ENCODE measurements around the gene TMPRSS13. TPM values are rescaled to one million over a fixed set of nuclear protein-coding genes. Genes with fewer than 3 reads are reported as not detected.

TMPRSS13 gene
- total RNA-seq, 6 experiments from 2014 or later: 0.09 to 0.61 (median 0.12) TPM; not detected in 3

DNA sequence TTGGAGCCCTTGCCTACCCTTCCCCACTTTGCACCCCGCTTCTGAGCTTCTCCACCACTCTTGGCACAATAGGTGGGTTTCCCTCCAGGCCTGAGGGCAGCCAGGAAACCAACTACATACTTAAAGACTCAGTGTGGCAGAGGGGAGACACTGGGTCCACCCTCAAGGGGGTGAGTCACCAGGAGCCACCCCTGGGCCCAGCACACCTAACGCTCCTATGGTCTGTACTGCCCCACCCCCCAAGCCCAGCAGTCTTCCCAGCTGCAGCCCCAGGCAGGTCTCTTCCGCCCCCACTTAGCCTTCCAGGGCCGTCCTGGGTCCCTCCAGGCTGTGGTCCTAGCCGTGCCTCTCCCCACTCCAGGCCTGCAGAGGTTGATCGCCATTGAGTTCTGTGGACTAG, 3.2 kb upstream of the TMPRSS13 start:
- no peaks in the 10 kb centered on the region for H3K4me1 ChIP-seq
- DNase-seq (peak in 1 of 3 donors; percentile 36), ATAC-seq (no peak)
- no peaks in the 10 kb centered on the region for H3K27me3 ChIP-seq
- no peak overlapping the region for H3K4me3 ChIP-seq
- no peaks in the 10 kb centered on the region for H3K36me3 ChIP-seq
- TF ChIP-seq POLR2A (IDR thresholded peaks at IDR 0.05) (no peak), CTCF (IDR thresholded peaks at IDR 0.05) (no peak)
- 81% methylated on average over 3 of the region's 6 CpGs for WGBS (ENCODE audit: insufficient coverage, low coverage, low lambda C conversion rate, missing lambda C conversion rate)
- intact Hi-C loops (cut with DNase I): no loop called here
- H3K27ac ChIP-seq: no peak overlapping the region
- H3K9me3 ChIP-seq: no peaks in the 10 kb centered on the region

- Histone ChIP-seq H3K4me3 (no peak overlapping the region), H3K9me3 (no peaks in the 10 kb centered on the region), H3K4me1 (no peaks in the 10 kb centered on the region), H3K36me3 (no peaks in the 10 kb centered on the region), H3K27ac (no peak overlapping the region), H3K27me3 (no peaks in the 10 kb centered on the region)
- DNase-seq: no peak
- ATAC-seq: no peak
- 20% methylated on average over 1 of the region's 2 CpGs for WGBS (ENCODE audit: insufficient coverage, low coverage, low lambda C conversion rate, missing lambda C conversion rate)
- intact Hi-C loops (cut with DNase I): no loop called here
- no peak for TF ChIP-seq POLR2A (IDR thresholded peaks at IDR 0.05)
- TF ChIP-seq CTCF (IDR thresholded peaks at IDR 0.05): no peak
Observed at GRCh38 chr11:117931971-117932370, 2.8 kb upstream of the TMPRSS13 start.

GRCh38 chr11:117931331-117931950, 2.2 kb upstream of the TMPRSS13 start:
- intact Hi-C loops (cut with DNase I): no loop called here
- Histone ChIP-seq H3K27me3 (no peaks in the 10 kb centered on the region), H3K36me3 (no peaks in the 10 kb centered on the region), H3K4me3 (no peak overlapping the region), H3K27ac (no peak overlapping the region), H3K4me1 (no peaks in the 10 kb centered on the region), H3K9me3 (no peaks in the 10 kb centered on the region)
- ATAC-seq (peak in 2 of 4 donors; percentile 26 to 37), DNase-seq (no peak)
- no CpG with 5 or more reads among the region's 10 CpGs for WGBS (ENCODE audit: insufficient coverage, low coverage, low lambda C conversion rate, missing lambda C conversion rate)
- TF ChIP-seq POLR2A (IDR thresholded peaks at IDR 0.05): no peak
- no peak for TF ChIP-seq CTCF (IDR thresholded peaks at IDR 0.05)

DNA sequence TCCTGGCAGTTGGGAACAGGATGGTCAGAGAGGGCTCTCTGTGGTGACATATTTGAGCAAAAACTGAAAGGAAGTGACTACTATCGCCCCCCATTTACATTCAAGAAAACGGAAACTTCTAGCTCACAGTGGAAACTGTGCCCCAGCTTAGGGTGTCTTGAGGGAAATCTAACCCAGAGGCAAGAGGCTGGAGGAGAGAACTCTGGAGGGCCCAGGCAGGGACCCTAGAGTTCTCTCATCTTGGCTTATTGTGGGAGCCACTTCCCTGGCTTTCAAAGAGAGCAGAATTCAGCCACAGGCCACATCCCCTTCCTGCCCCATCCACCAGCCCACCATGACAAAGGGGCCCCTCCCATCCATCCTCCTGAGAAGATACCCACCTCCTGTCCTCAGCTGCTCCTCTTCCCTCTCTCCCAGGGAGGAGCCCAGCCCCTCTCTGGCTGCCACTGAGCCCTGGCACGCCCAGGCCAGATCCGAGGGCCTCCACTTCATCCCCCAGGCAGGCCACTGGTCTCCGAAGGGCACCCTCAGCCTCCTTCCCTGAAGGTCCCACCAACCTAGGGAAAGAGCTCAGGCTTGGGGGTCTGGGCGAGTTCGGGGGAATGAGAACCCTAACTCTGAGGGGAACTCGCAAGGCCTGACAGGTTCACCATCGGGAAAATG, 1.6 kb upstream of the TMPRSS13 start:
- ATAC-seq (no peak), DNase-seq (no peak)
- no peaks in the 10 kb centered on the region for H3K9me3 ChIP-seq
- WGBS (ENCODE audit: insufficient coverage, low coverage, low lambda C conversion rate, missing lambda C conversion rate): 70% methylated on average over 7 of the region's 9 CpGs
- H3K4me1 ChIP-seq: no peaks in the 10 kb centered on the region
- H3K36me3 ChIP-seq: no peaks in the 10 kb centered on the region
- H3K27me3 ChIP-seq: no peaks in the 10 kb centered on the region
- H3K4me3 ChIP-seq: no peak overlapping the region
- intact Hi-C loops (cut with DNase I): no loop called here
- H3K27ac ChIP-seq: no peak overlapping the region
- TF ChIP-seq CTCF (IDR thresholded peaks at IDR 0.05): no peak
- no peak for TF ChIP-seq POLR2A (IDR thresholded peaks at IDR 0.05)
